Choroid plexus epithelial cell (primary cell): Measurements from ENCODE around the gene HTR3B.

Source experiments
- DNase-seq: peaks from one replicate; pipeline ENCODE4 v3.0.0-alpha.2; 2010; ENCODE audit warnings: low read depth
- H3K4me3 ChIP-seq: 2 replicates; pipeline ENCODE4 v1.5.1; 2011; ENCODE audit warnings: low read depth, mild to moderate bottlenecking, control low read depth, low read length, moderate library complexity
- TF ChIP-seq, protein P1 (sequence below): conservative IDR thresholded peaks from 2 replicates; pipeline ENCODE4 v1.5.1; 2011; ENCODE audit warnings: low read depth, mild to moderate bottlenecking, control low read depth, inconsistent platforms, low read length, moderate library complexity

The HTR3B gene

DNA sequence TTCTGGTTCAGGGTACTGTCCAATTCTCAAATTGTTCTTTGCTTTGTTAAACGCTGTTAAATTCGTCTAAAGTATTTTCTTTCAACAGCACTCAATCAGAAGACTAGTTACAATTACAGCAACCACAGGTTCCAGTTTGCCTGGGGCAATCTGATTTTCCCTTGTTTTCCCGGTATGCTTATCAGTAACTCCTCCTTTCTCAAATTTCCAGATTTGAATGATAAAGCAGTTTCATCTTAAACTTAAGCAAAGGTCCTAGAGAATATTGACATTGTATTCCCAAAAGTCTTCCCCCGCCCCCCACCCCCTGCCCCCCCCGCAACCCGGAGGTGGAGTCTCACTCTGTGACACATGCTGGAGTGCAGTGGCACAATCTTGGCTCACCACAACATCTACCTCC lies 18.7 kb upstream of the HTR3B start:
- no peak for DNase-seq
- TF ChIP-seq, protein P1, sequence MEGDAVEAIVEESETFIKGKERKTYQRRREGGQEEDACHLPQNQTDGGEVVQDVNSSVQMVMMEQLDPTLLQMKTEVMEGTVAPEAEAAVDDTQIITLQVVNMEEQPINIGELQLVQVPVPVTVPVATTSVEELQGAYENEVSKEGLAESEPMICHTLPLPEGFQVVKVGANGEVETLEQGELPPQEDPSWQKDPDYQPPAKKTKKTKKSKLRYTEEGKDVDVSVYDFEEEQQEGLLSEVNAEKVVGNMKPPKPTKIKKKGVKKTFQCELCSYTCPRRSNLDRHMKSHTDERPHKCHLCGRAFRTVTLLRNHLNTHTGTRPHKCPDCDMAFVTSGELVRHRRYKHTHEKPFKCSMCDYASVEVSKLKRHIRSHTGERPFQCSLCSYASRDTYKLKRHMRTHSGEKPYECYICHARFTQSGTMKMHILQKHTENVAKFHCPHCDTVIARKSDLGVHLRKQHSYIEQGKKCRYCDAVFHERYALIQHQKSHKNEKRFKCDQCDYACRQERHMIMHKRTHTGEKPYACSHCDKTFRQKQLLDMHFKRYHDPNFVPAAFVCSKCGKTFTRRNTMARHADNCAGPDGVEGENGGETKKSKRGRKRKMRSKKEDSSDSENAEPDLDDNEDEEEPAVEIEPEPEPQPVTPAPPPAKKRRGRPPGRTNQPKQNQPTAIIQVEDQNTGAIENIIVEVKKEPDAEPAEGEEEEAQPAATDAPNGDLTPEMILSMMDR: no peak
- H3K4me3 ChIP-seq: no peak overlapping the region

DNA sequence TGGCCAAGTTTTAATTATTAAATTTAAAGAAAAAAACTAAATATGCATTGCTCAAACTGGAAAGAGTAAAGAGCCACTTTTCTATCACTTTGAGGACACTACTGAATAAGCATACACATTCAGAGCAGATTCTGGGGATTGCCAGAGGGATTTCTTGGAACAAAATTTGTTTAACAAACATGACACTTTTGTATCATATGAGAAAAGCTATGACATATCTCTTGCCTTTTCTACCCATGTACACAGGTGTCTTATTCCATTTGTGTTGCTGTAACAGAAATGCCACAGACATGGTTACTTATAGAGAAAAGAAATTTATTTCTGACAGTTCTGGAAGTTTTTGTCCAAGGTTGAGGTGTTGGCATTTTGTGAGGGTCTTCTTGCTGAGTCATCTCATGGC lies 15.7 kb upstream of the HTR3B start:
- no peak for DNase-seq
- no peak overlapping the region for H3K4me3 ChIP-seq
- TF ChIP-seq, protein P1: no peak

DNA sequence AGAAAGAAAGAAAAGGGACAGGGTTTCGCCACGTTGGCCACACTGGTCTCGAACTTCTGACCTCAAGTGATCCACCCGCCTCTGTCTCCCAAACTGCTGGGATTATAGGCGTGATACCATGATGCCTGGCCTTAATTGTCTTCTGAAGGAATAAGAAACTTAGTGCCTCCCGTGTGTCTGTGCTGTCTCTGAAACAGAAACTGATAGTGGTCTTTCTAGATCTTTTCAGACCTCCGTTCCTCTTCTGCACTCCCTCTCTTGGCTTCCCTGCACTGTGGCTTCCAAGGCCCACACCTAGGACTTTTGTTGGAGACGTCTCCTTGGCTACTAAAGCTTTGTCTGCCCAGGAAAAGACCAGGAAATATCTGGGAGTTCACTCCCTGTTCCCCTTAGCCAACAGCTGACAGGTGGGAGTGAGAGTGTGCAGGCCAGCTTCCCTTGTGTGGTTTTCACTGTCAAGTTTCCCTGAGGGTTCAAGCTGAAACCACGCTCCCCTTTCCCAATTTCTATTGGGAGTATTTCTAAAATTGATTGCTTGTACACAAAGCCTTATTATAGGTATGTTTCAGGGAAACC lies 10.1 kb upstream of the HTR3B start:
- DNase-seq: no peak
- H3K4me3 ChIP-seq: no peak overlapping the region
- TF ChIP-seq, protein P1: no peak

DNA sequence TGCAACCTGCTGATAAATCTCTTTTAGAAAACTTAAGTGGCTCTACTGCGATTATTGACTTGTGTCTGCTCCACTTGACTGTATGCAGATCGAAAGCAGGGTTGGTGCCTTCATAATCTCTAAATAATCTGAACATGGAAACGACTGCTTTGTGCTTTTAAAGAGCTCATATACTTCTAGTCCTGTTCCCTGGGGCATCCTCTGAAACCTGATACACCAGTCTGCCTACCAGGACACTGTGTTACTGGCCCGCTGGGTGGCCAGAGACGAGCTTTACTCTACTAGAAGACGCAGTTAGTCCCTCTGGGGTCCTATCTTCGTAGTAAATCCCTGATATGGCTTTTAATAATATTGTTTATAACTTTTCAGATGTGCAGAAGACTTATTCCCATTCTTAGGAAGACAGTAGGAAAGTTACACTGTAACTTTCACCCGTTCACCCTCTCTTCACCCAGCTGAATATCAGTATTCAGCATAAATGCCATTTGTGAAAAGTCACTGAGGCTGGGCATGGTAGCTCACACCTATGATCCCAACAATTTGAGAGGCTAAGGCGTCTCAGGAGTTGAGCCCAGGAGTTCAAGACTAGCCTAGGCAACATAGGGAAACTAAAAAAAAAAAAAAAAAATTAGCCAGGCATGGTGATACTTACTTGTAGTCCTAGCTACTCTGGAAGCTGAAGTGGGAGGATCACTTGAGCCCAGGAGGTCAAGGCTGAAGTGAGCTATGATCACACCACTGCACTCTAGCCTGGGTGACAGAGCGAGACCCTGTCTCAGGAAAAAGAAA lies 9.0 kb upstream of the HTR3B start:
- DNase-seq: peak; percentile 37
- TF ChIP-seq, protein P1: peak; percentile 11
- no peak overlapping the region for H3K4me3 ChIP-seq

DNA sequence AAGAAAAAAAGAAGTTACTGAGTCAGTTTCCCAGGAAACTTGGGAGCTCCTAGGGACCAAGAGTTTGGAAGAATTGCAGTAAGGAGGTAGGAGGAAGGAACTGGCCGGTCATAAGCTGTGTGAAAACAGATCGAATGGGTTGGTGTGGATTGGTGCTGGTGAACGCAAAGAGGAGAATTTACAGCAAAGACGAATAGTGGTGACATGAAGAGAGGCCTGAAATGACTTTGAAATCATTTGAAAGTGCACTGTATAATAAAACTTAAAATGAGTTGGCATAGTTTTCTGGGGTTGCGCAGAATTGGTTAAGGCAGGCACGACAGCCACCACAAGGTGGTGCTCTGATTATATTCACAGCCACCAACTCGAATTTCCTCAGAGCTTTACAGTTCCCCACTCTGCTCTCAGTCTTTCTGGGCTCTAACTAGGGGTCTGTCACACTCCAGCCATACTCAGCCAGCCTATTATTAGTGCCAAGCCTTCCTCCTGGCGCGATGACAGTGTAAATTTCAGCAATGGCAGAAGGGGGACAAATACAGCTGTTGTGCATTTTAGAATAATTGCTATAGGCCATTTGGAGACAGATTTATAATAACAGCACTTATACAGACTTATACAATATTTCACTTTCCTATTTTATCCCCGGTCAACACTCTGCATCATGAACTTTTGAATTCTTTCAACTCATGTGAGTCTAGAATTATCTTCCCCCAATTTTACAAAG lies 8.3 kb upstream of the HTR3B start:
- DNase-seq: peak; percentile 59
- TF ChIP-seq, protein P1: peak; percentile 86
- H3K4me3 ChIP-seq: no peak overlapping the region

DNA sequence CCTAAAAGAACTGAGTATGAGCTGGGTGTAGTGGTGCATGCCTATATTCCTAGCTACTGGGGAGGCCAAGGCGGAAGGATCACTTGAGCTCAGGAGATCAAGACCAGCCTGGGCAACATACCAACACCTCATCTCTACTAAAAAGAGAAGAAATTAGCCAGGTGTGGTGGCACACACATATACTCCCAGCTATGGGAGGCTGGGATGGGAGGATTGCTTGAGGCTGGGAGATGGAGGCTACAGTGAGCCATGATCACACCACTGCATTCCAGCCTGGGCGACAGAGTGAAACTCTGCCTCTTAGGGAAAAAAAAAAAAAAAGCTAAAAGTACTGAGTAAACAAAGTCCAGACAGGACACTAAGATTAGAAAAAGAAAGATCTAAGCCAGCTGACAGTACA lies 3.5 kb upstream of the HTR3B start:
- no peak overlapping the region for H3K4me3 ChIP-seq
- TF ChIP-seq, protein P1: no peak
- no peak for DNase-seq
